ENCODE data around the gene TTC9.

The TTC9 gene

DNA sequence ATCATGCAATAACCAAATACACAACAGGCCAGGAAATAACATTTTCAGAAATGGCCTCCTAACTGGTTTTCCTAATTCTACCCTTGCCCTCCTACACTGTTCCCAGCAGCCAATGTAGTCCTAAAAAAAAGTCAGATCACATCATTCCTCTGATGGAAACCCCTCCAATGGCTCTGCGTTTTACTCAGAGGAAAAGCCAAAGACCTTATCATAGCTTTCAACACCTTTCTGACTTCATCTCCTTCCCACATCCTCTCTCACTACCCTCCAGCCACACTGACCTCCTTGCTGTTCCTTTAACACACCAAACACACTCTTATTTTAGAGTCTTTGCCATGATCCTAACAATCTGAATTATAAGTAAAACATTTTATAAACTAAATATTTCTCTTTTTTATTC, 42.4 kb upstream of the TTC9 start:
- H3K4me1 ChIP-seq, result peaks cover 4% of the 10 kb centered on the region
- no peaks in the 10 kb centered on the region for H3K36me3 ChIP-seq (ENCODE audit: control insufficient read depth, insufficient read depth, low read length)
- no peaks in the 10 kb centered on the region for H3K27me3 ChIP-seq (ENCODE audit: control insufficient read depth, insufficient read depth, low read length)
- no peak overlapping the region for H3K9ac ChIP-seq
- H2AFZ ChIP-seq, result no peak overlapping the region
- no peak for TF ChIP-seq CTCF (IDR thresholded peaks at IDR 0.05)
- H3K4me2 ChIP-seq (ENCODE audit: low read length), result peak overlapping the region; percentile 94
- H3K27ac ChIP-seq, result no peak overlapping the region
- H3K4me3 ChIP-seq (ENCODE audit: low read depth, low read length), result peak overlapping the region; percentile 91
- no peaks in the 10 kb centered on the region for H3K9me3 ChIP-seq (ENCODE audit: control insufficient read depth, low read length)
- peaks cover 27% of the 10 kb centered on the region for H3K79me2 ChIP-seq

DNA sequence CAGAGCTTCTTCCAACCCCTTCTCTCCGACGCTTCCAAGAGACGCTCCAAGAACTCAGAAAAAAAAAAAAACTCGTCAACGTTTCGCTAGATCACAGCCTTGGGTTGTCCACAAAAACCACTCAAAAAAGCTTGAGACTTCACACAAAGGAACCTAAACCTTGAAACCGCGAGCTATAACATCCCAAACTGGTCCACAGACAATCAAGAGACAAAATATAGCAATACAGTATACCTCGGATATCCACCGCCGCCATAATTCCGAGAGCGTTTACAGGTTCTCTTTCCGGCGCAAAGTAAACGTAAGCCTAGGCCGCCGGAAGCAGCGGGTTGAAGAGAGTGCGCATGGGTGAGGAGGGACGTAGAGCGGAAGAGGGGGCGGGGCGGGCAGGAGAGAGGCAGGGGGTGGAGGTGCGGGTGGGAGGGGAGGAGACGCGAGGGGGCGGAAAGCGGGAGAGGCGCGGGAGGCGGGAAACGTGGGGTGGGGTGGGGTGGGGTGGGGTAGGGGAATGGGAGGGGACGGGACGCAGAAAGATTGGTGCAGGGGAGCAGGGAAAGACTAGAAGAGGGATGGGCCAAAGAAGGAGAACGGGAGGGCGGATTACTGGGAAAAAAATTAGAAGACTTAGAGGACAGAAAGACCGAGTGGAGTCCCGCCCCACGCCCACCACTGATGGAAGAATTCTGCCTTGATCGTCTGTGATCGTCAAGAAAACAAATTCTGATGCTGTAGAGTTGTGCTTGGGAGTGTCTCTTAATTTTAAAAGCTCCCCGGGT, 41.1 kb upstream of the TTC9 start, which contains the start of gene MED6:
TSS of gene MED6 (minus strand) at position 274 of the 776 bp plus-strand sequence. CDS start at position 256, 18 bp downstream.
- H3K79me2 ChIP-seq, result peaks cover 22% of the 10 kb centered on the region
- peak within 1 kb of the TSS; percentile 75 for H3K27ac ChIP-seq
- H3K9ac ChIP-seq, result peak within 1 kb of the TSS; percentile 1
- H2AFZ ChIP-seq, result peak within 1 kb of the TSS; percentile 96
- peaks cover 4% of the 10 kb centered on the region for H3K4me1 ChIP-seq
- H3K36me3 ChIP-seq (ENCODE audit: control insufficient read depth, insufficient read depth, low read length), result no peaks in the 10 kb centered on the region
- no peaks in the 10 kb centered on the region for H3K9me3 ChIP-seq (ENCODE audit: control insufficient read depth, low read length)
- no peak for TF ChIP-seq CTCF (IDR thresholded peaks at IDR 0.05)
- peak within 1 kb of the TSS; percentile 94 for H3K4me2 ChIP-seq (ENCODE audit: low read length)
- H3K4me3 ChIP-seq (ENCODE audit: low read depth, low read length), result peak within 1 kb of the TSS; percentile 91
- H3K27me3 ChIP-seq (ENCODE audit: control insufficient read depth, insufficient read depth, low read length), result no peaks in the 10 kb centered on the region

GRCh38 chr14:70601162-70601561, 40.6 kb upstream of the TTC9 start:
- H3K4me1 ChIP-seq, result peaks cover 4% of the 10 kb centered on the region
- no peaks in the 10 kb centered on the region for H3K9me3 ChIP-seq (ENCODE audit: control insufficient read depth, low read length)
- H3K27me3 ChIP-seq (ENCODE audit: control insufficient read depth, insufficient read depth, low read length), result no peaks in the 10 kb centered on the region
- peak overlapping the region; percentile 25 for H3K4me3 ChIP-seq (ENCODE audit: low read depth, low read length)
- H2AFZ ChIP-seq, result peak overlapping the region; percentile 86
- no peak for TF ChIP-seq CTCF (IDR thresholded peaks at IDR 0.05)
- H3K27ac ChIP-seq, result no peak overlapping the region
- H3K79me2 ChIP-seq, result peaks cover 18% of the 10 kb centered on the region
- H3K36me3 ChIP-seq (ENCODE audit: control insufficient read depth, insufficient read depth, low read length), result no peaks in the 10 kb centered on the region
- peak overlapping the region; percentile 54 for H3K4me2 ChIP-seq (ENCODE audit: low read length)
- H3K9ac ChIP-seq, result no peak overlapping the region

DNA sequence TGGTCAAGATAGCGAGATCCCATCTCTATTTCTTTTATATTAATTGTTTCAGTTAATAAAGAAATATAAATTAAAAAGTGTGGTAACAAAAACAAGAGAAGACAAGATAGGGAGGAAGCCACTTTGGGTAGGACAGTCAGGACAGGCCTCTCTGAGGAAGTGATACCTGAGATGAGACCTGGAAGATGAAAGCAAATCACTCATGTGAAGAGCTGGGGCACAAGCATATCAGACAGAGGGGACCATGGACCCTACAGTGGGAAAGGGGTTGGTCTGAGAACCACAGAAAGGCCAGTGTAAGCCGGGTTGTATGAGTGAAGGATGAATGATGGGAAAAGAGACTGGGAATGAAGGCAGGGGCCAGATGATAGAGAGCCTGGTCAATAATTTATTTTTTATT, 39.5 kb upstream of the TTC9 start:
- Histone ChIP-seq H3K9ac (no peak overlapping the region), H3K9me3 (ENCODE audit: control insufficient read depth, low read length) (no peaks in the 10 kb centered on the region), H3K36me3 (ENCODE audit: control insufficient read depth, insufficient read depth, low read length) (no peaks in the 10 kb centered on the region), H3K27ac (no peak overlapping the region), H2AFZ (no peak overlapping the region), H3K4me2 (ENCODE audit: low read length) (no peak overlapping the region), H3K27me3 (ENCODE audit: control insufficient read depth, insufficient read depth, low read length) (no peaks in the 10 kb centered on the region), H3K79me2 (peaks cover 17% of the 10 kb centered on the region), H3K4me1 (peaks cover 4% of the 10 kb centered on the region), H3K4me3 (ENCODE audit: low read depth, low read length) (no peak overlapping the region)
- no peak for TF ChIP-seq CTCF (IDR thresholded peaks at IDR 0.05)

DNA sequence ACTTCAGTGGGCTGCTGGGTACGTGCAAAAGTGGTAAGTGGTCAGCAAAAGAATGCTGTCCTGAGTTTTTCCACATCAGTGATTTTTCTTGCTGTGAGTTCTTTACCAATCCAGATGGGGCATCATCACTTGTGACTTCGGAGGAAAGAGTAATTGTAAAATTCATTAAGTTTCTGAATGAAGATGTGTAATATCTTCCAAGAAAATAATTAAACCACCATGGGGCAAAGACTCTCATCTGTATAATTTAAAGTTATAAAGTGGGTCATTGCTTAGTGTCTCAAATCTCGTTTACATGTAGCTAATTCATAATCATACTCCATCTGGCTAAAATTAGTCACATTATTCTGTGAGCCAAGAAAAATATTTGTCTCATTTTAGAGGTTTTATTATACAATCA, 30.5 kb upstream of the TTC9 start:
- Histone ChIP-seq H3K4me3 (ENCODE audit: low read depth, low read length) (no peak overlapping the region), H3K79me2 (no peaks in the 10 kb centered on the region), H3K4me2 (ENCODE audit: low read length) (no peak overlapping the region), H3K9ac (no peak overlapping the region), H2AFZ (no peak overlapping the region), H3K27ac (no peak overlapping the region), H3K27me3 (ENCODE audit: control insufficient read depth, insufficient read depth, low read length) (no peaks in the 10 kb centered on the region), H3K9me3 (ENCODE audit: control insufficient read depth, low read length) (no peaks in the 10 kb centered on the region), H3K4me1 (no peaks in the 10 kb centered on the region), H3K36me3 (ENCODE audit: control insufficient read depth, insufficient read depth, low read length) (no peaks in the 10 kb centered on the region)
- TF ChIP-seq CTCF (IDR thresholded peaks at IDR 0.05), result no peak
